ENCODE results near the gene AGL.

The AGL gene

DNA sequence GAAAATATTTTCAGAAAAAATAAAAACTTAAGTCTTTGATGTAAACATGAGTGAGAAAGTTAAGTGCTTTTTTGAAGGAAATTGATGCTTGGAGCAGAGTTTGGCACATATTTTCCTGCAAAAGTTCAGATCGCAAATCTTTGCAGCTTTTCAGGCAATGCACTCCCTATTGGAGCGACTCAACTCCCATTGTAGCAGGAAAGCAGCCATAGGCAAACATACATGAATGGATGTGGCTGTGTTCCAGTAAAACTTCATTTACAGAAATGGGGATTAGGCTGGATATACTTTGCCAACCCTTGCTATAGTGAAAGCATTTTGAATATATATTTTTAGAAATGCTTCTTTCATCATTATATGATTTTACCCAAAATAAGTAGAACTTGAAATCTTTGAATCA is 8.1 kb downstream of the AGL start:
- no peak for DNase-seq
- TF ChIP-seq, protein P1, sequence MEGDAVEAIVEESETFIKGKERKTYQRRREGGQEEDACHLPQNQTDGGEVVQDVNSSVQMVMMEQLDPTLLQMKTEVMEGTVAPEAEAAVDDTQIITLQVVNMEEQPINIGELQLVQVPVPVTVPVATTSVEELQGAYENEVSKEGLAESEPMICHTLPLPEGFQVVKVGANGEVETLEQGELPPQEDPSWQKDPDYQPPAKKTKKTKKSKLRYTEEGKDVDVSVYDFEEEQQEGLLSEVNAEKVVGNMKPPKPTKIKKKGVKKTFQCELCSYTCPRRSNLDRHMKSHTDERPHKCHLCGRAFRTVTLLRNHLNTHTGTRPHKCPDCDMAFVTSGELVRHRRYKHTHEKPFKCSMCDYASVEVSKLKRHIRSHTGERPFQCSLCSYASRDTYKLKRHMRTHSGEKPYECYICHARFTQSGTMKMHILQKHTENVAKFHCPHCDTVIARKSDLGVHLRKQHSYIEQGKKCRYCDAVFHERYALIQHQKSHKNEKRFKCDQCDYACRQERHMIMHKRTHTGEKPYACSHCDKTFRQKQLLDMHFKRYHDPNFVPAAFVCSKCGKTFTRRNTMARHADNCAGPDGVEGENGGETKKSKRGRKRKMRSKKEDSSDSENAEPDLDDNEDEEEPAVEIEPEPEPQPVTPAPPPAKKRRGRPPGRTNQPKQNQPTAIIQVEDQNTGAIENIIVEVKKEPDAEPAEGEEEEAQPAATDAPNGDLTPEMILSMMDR (IDR thresholded peaks at IDR 0.05) = no peak
- peaks cover 4 to 43% (median 16%) of the 10 kb centered on the region in 3 donors for H3K36me3 ChIP-seq

DNA sequence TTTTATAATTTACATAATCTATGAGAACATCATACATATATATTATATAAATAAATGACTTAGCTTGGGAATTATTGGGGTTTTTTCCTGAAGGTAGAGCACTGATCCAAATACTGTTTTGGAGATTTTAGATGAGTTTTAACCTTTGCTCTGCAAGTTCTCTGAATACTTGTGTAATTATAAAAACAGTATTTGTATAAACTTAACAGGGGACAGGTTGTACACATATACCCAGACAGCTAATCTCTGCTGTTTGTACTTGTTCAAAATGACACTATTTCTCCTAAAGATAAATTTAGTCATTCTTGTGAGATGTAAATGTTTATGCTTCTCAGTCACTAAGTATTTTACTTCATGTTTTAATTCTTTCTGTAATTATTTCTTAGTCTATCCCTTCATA is 8.7 kb downstream of the AGL start:
- TF ChIP-seq, protein P1 (IDR thresholded peaks at IDR 0.05) = no peak
- Histone ChIP-seq H3K4me1 (no peaks in the 10 kb centered on the region), H3K27ac (no peak overlapping the region), H3K4me3 (no peak overlapping the region), H3K36me3 (peaks cover 10 to 49% (median 18%) of the 10 kb centered on the region in 3 donors), H3K9me3 (no peaks in the 10 kb centered on the region), H3K27me3 (no peaks in the 10 kb centered on the region)
- DNase-seq = no peak
- intact Hi-C loops (cut with DNase I; ENCODE audit: low total_unique reads) = no loop called here

More for the DNA sequence above, 8.1 kb downstream of the AGL start:
- no peak overlapping the region for H3K27ac ChIP-seq
- no peak overlapping the region for H3K4me3 ChIP-seq
- intact Hi-C loops (cut with DNase I; ENCODE audit: low total_unique reads) = no loop called here
- no peaks in the 10 kb centered on the region for H3K9me3 ChIP-seq
- H3K4me1 ChIP-seq = peaks cover 0 to 3% (median 0%) of the 10 kb centered on the region in 4 donors
- no peaks in the 10 kb centered on the region for H3K27me3 ChIP-seq

DNA sequence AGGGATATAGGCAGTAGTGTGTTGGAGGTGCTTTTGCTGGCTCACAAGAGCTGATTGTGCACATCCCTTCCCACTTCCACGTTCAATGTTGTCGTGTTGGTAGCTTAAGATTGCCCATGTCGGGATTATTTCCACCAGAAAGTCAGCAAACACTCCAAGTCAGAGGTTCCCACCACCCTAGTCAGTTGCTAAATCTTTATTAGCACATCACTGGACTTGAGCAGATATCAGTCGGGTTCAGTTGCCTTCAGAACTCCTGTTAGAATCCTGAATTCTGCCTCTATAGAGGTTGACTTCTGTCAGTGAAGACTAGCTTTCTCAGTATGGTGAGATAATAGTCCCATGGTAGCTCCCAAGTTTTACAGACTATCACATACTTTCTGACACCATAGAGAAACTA is 10.5 kb downstream of the AGL start:
- Histone ChIP-seq H3K27ac (no peak overlapping the region), H3K4me1 (no peaks in the 10 kb centered on the region), H3K27me3 (no peaks in the 10 kb centered on the region), H3K36me3 (peaks cover 25 to 54% (median 26%) of the 10 kb centered on the region in 3 donors), H3K4me3 (no peak overlapping the region), H3K9me3 (no peaks in the 10 kb centered on the region)
- intact Hi-C loops (cut with DNase I; ENCODE audit: low total_unique reads) = no loop called here
- DNase-seq = no peak
- TF ChIP-seq, protein P1 (IDR thresholded peaks at IDR 0.05) = no peak

DNA sequence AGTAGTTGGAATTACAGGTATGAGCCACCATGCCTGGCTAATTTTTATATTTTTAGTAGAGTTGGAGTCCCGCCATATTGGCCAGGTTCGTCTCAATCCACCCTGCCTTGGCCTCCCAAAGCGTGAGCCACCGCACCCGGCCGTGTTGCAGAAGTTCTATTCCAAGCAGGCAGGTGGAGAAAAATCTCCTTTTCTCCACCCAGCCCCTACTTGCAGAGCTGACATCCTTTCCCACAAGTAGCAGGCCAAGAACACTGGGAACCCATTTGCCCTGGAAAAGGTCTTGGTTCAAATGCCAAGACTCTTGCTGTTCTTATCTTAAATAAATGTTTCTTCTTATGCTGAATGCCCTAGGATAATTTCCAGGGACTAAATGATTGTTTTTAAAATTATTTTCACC is 17.5 kb downstream of the AGL start:
- H3K4me3 ChIP-seq = no peak overlapping the region
- no peaks in the 10 kb centered on the region for H3K4me1 ChIP-seq
- TF ChIP-seq, protein P1 (IDR thresholded peaks at IDR 0.05) = no peak
- intact Hi-C loops (cut with DNase I; ENCODE audit: low total_unique reads) = no loop called here
- no peak for DNase-seq
- no peaks in the 10 kb centered on the region for H3K9me3 ChIP-seq
- H3K27me3 ChIP-seq = no peaks in the 10 kb centered on the region
- H3K27ac ChIP-seq = no peak overlapping the region
- H3K36me3 ChIP-seq = peaks cover 14 to 48% (median 44%) of the 10 kb centered on the region in 3 donors

DNA sequence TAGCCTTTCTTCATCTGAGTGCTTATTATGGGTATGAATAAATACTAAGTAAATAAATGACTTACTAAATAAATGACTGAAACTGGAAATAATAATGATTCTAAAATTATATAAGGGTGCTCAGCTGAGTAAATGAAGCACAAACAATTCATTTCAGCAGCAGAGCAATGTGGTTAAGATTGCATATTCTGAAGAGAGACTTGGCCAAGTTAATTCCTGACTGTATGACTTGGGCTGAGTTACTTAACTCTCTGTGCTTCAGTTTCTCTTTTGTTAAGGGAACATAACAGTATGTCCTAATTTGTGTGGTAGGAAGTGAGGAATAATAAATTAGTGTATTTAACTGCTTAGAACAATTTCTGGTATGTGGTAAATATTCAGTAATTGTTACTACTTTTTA is 19.1 kb downstream of the AGL start:
- Histone ChIP-seq H3K9me3 (no peaks in the 10 kb centered on the region), H3K4me1 (no peaks in the 10 kb centered on the region), H3K36me3 (peaks cover 7 to 35% (median 32%) of the 10 kb centered on the region in 3 donors), H3K27me3 (no peaks in the 10 kb centered on the region), H3K4me3 (no peak overlapping the region), H3K27ac (no peak overlapping the region)
- no peak for DNase-seq
- intact Hi-C loops (cut with DNase I; ENCODE audit: low total_unique reads) = no loop called here
- TF ChIP-seq, protein P1 (IDR thresholded peaks at IDR 0.05) = no peak

DNA sequence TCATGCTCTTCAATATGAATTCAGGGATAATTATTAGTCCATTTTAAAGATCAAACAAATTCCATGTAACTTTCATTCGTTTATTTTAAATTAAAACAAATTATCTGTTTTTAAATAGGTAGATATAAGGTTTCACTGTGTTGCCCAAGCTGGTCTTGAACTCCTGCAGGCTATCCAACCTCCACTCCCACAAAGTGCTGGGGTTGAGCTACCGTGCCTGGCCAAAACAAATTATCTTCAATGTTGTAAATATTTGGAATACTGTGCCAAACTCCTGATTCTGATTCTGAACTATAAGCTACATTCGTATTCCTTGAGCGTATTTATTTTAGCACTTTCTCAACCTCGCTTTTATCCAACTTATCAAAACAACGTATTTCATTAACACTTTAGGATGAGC is 19.6 kb downstream of the AGL start:
- no peaks in the 10 kb centered on the region for H3K27me3 ChIP-seq
- no peak overlapping the region for H3K27ac ChIP-seq
- TF ChIP-seq, protein P1 (IDR thresholded peaks at IDR 0.05) = no peak
- no peak for DNase-seq
- H3K36me3 ChIP-seq = peaks cover 3 to 35% (median 28%) of the 10 kb centered on the region in 3 donors
- intact Hi-C loops (cut with DNase I; ENCODE audit: low total_unique reads) = no loop called here
- H3K9me3 ChIP-seq = no peaks in the 10 kb centered on the region
- H3K4me1 ChIP-seq = no peaks in the 10 kb centered on the region
- no peak overlapping the region for H3K4me3 ChIP-seq

Measured in tibial artery (tissue), 4 donors.